GM23338 (cell line): ENCODE measurements around the gene EEF2. TPM values are rescaled to one million over a fixed set of nuclear protein-coding genes. Genes with fewer than 3 reads are reported as not detected.

Source experiments
- ATAC-seq: fragments of 200-7000 bp; cut with Tn5 transposase; 3 replicates; pipeline ENCODE4 v1.9.1; 2020
- DNase-seq: peaks from one replicate; pipeline ENCODE4 v3.0.0-alpha.2; 2015; ENCODE audit warnings: low spot score
- H2AFZ ChIP-seq: fragments of 200-600 bp; sonication (generic); 2 replicates; pipeline ENCODE4 v1.8.0; 2016; ENCODE audit warnings: antibody characterized with exemption, mild to moderate bottlenecking, moderate library complexity
- H3F3A ChIP-seq: fragments of 200-600 bp; sonication (generic); replicated peaks from 2 replicates; pipeline ENCODE4 v1.8.0; 2017; ENCODE audit warnings: antibody characterized with exemption, mixed run types, low read depth
- H3K27ac ChIP-seq: fragments of 200-600 bp; sonication (generic); 2 replicates; pipeline ENCODE4 v1.6.1; 2016; ENCODE audit warnings: low read depth
- H3K27me3 ChIP-seq: fragments of 200-600 bp; sonication (generic); 2 replicates; pipeline ENCODE4 v1.8.0; 2016; ENCODE audit warnings: mild to moderate bottlenecking, mixed run types, moderate library complexity; ENCODE audit not compliant: insufficient read depth
- H3K36me3 ChIP-seq: fragments of 200-600 bp; sonication (generic); 2 replicates; pipeline ENCODE4 v1.8.0; 2016; ENCODE audit warnings: mild to moderate bottlenecking; ENCODE audit not compliant: insufficient read depth
- H3K4me1 ChIP-seq: fragments of 200-600 bp; sonication (generic); 2 replicates; pipeline ENCODE4 v1.8.0; 2016; ENCODE audit warnings: mild to moderate bottlenecking, moderate library complexity; ENCODE audit not compliant: insufficient read depth
- H3K4me2 ChIP-seq: fragments of 200-600 bp; sonication (generic); 2 replicates; pipeline ENCODE4 v1.7.1; 2017; ENCODE audit warnings: mixed run types
- H3K4me3 ChIP-seq: fragments of 200-600 bp; sonication (generic); 2 replicates; pipeline ENCODE4 v1.6.1; 2016; ENCODE audit warnings: mixed run types
- H3K79me2 ChIP-seq: fragments of 200-600 bp; sonication (generic); replicated peaks from 2 replicates; pipeline ENCODE4 v1.8.0; 2017; ENCODE audit warnings: mild to moderate bottlenecking; ENCODE audit not compliant: insufficient read depth
- H3K9me2 ChIP-seq: fragments of 200-600 bp; sonication (generic); 2 replicates; pipeline ENCODE4 v1.8.0; 2017; ENCODE audit not compliant: insufficient read depth
- H4K20me1 ChIP-seq: fragments of 200-600 bp; sonication (generic); replicated peaks from 2 replicates; pipeline ENCODE4 v1.8.0; 2017; ENCODE audit warnings: mild to moderate bottlenecking; ENCODE audit not compliant: insufficient read depth
- H3K27ac Mint-ChIP-seq: 2 replicates; pipeline ENCODE4 v1.8.0; 2020; ENCODE audit warnings: inconsistent platforms, mild to moderate bottlenecking, moderate library complexity, mixed read lengths
- H3K27me3 Mint-ChIP-seq: 3 replicates; pipeline ENCODE4 v1.8.0; 2022; ENCODE audit warnings: low read depth, mild to moderate bottlenecking, moderate library complexity, mixed read lengths, inconsistent platforms; ENCODE audit not compliant: insufficient read depth, poor library complexity
- H3K36me3 Mint-ChIP-seq: 3 replicates; pipeline ENCODE4 v1.8.0; 2021; ENCODE audit warnings: low read depth, mild to moderate bottlenecking, inconsistent platforms, moderate library complexity, mixed read lengths
- H3K4me1 Mint-ChIP-seq: 3 replicates; pipeline ENCODE4 v1.8.0; 2020; ENCODE audit warnings: mild to moderate bottlenecking, inconsistent platforms, mixed read lengths
- H3K4me3 Mint-ChIP-seq: 3 replicates; pipeline ENCODE4 v1.8.0; 2021; ENCODE audit warnings: moderate library complexity, mild to moderate bottlenecking, inconsistent platforms, mixed read lengths
- H3K9me3 Mint-ChIP-seq: 3 replicates; pipeline ENCODE4 v1.8.0; 2020; ENCODE audit warnings: moderate library complexity, mild to moderate bottlenecking, inconsistent platforms, mixed read lengths
- CREB1 ChIP-seq: fragments of 250-450 bp; sonication (Bioruptor Pico); IDR thresholded peaks from 2 replicates; pipeline ENCODE4 v1.5.0; 2020; ENCODE audit warnings: low read depth, mild to moderate bottlenecking, moderate library complexity
- EZH2 ChIP-seq: fragments of 200-600 bp; sonication (generic); IDR thresholded peaks from one replicate; pipeline ENCODE4 v1.8.0; 2017; ENCODE audit warnings: antibody characterized with exemption, mild to moderate bottlenecking, low read depth; ENCODE audit not compliant: unreplicated experiment
- STAT1 ChIP-seq: IDR thresholded peaks from one replicate; pipeline ENCODE4 v1.6.1; 2016; ENCODE audit warnings: antibody characterized with exemption; ENCODE audit not compliant: unreplicated experiment
- polyA plus RNA-seq: library from polyadenylated mRNA; unstranded; fragments of >200 nt; fragmentation: Nextera tagmentation; extraction: Ambion mirVana; gene quantifications from 2 replicates; pipeline ENCODE4 v1.2.1, GENCODE V29; 2016
- total RNA-seq: library from RNA; depleted of rRNA; stranded (reverse); fragments of >200 nt; shearing (Covaris generic); gene quantifications from 2 replicates; pipeline ENCODE4 v1.2.3, GENCODE V29; 2014
- TF ChIP-seq, protein P1 (sequence below): fragments of 250-450 bp; sonication (Bioruptor Pico); IDR thresholded peaks from 2 replicates; pipeline ENCODE4 v1.5.0; 2020; ENCODE audit warnings: mild to moderate bottlenecking, moderate library complexity
- TF ChIP-seq, protein P2 (sequence below), 2 experiments: fragments of 200-600 bp in 1 of 2; sonication (generic) in 1 of 2; conservative IDR thresholded peaks; 2 replicates each; pipeline versions ENCODE4 v1.5.1 to v1.6.1; 2016 to 2017; ENCODE audit warnings: antibody characterized with exemption in 2 of 2, low read depth in 2 of 2, mild to moderate bottlenecking in 2 of 2, moderate library complexity in 1 of 2

Gene EEF2
- total and polyA plus RNA-seq, 2 experiments from 2014 or later = 772 to 2,987 TPM

DNA sequence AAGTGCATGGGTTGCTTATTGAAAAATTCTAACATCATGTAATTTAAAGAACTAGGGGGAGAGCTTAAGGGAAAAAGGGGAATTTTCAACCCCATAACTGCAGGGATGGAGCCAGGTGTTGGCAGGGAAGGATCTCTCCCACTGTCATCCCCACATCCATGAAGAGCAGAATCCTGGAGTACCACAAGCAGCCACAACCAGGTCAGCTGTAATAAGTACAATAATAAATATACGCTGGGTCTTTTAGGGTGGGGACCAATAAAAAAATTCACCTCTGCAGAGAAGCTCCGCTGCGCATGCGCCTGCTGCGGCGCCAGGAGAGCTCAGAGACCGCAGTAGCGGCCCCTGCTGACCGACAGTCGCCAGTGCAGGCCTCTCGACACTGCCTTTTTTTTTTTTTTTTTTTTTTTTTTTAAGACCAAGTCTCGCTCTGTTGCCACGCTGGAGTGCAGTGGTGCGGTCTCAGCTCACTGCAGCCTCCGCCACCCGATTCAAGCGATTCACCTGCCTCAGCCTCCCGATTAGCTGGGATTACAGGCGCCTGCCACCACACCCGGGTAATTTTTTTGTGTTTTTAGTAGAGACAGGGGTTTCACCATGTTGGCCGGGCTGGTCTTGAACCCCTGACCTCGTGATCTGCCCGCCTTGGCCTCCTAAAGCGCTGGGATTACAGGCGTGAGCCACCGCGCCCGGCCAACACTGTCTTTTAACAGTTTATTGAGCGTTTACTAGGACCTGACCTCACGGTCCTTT, 2.5 kb upstream of the EEF2 start:
- DNase-seq = peak; percentile 84
- 0 out of 2 replicates have a peak, but pooled peaks cover 3% of the 10 kb centered on the region for H3K9me2 ChIP-seq
- H3K4me1 ChIP-seq = peaks cover 20% of the 10 kb centered on the region
- peaks cover 25% of the 10 kb centered on the region for H3F3A ChIP-seq
- peaks cover 21% of the 10 kb centered on the region for H4K20me1 ChIP-seq
- peak overlapping the region; percentile 100 for H3K4me3 ChIP-seq
- TF ChIP-seq, protein P1, sequence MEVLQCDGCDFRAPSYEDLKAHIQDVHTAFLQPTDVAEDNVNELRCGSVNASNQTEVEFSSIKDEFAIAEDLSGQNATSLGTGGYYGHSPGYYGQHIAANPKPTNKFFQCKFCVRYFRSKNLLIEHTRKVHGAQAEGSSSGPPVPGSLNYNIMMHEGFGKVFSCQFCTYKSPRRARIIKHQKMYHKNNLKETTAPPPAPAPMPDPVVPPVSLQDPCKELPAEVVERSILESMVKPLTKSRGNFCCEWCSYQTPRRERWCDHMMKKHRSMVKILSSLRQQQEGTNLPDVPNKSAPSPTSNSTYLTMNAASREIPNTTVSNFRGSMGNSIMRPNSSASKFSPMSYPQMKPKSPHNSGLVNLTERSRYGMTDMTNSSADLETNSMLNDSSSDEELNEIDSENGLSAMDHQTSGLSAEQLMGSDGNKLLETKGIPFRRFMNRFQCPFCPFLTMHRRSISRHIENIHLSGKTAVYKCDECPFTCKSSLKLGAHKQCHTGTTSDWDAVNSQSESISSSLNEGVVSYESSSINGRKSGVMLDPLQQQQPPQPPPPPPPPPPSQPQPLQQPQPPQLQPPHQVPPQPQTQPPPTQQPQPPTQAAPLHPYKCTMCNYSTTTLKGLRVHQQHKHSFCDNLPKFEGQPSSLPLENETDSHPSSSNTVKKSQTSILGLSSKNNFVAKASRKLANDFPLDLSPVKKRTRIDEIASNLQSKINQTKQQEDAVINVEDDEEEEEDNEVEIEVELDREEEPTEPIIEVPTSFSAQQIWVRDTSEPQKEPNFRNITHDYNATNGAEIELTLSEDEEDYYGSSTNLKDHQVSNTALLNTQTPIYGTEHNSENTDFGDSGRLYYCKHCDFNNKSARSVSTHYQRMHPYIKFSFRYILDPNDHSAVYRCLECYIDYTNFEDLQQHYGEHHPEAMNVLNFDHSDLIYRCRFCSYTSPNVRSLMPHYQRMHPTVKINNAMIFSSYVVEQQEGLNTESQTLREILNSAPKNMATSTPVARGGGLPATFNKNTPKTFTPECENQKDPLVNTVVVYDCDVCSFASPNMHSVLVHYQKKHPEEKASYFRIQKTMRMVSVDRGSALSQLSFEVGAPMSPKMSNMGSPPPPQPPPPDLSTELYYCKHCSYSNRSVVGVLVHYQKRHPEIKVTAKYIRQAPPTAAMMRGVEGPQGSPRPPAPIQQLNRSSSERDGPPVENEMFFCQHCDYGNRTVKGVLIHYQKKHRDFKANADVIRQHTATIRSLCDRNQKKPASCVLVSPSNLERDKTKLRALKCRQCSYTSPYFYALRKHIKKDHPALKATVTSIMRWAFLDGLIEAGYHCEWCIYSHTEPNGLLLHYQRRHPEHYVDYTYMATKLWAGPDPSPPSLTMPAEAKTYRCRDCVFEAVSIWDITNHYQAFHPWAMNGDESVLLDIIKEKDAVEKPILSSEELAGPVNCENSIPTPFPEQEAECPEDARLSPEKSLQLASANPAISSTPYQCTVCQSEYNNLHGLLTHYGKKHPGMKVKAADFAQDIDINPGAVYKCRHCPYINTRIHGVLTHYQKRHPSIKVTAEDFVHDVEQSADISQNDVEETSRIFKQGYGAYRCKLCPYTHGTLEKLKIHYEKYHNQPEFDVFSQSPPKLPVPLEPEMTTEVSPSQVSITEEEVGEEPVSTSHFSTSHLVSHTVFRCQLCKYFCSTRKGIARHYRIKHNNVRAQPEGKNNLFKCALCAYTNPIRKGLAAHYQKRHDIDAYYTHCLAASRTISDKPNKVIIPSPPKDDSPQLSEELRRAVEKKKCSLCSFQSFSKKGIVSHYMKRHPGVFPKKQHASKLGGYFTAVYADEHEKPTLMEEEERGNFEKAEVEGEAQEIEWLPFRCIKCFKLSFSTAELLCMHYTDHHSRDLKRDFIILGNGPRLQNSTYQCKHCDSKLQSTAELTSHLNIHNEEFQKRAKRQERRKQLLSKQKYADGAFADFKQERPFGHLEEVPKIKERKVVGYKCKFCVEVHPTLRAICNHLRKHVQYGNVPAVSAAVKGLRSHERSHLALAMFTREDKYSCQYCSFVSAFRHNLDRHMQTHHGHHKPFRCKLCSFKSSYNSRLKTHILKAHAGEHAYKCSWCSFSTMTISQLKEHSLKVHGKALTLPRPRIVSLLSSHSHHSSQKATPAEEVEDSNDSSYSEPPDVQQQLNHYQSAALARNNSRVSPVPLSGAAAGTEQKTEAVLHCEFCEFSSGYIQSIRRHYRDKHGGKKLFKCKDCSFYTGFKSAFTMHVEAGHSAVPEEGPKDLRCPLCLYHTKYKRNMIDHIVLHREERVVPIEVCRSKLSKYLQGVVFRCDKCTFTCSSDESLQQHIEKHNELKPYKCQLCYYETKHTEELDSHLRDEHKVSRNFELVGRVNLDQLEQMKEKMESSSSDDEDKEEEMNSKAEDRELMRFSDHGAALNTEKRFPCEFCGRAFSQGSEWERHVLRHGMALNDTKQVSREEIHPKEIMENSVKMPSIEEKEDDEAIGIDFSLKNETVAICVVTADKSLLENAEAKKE = no peak
- no peak for TF ChIP-seq STAT1
- 0 out of 2 replicates have a peak, but pooled peaks have one; percentile 32 for TF ChIP-seq CREB1
- TF ChIP-seq, protein P2, sequence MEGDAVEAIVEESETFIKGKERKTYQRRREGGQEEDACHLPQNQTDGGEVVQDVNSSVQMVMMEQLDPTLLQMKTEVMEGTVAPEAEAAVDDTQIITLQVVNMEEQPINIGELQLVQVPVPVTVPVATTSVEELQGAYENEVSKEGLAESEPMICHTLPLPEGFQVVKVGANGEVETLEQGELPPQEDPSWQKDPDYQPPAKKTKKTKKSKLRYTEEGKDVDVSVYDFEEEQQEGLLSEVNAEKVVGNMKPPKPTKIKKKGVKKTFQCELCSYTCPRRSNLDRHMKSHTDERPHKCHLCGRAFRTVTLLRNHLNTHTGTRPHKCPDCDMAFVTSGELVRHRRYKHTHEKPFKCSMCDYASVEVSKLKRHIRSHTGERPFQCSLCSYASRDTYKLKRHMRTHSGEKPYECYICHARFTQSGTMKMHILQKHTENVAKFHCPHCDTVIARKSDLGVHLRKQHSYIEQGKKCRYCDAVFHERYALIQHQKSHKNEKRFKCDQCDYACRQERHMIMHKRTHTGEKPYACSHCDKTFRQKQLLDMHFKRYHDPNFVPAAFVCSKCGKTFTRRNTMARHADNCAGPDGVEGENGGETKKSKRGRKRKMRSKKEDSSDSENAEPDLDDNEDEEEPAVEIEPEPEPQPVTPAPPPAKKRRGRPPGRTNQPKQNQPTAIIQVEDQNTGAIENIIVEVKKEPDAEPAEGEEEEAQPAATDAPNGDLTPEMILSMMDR (conservative IDR thresholded peaks at IDR 0.05; ENCODE audit: low read depth in 2 of 2) = peak; percentile 73 to 74
- TF ChIP-seq EZH2 = no peak
- no peak overlapping the region for H3K27ac ChIP-seq
- Mint-ChIP-seq H3K4me1 (peaks cover 32% of the 10 kb centered on the region), H3K36me3 (peaks cover 26% of the 10 kb centered on the region), H3K27me3 (peaks cover 41% of the 10 kb centered on the region), H3K27ac (no peak overlapping the region), H3K9me3 (peaks cover 21% of the 10 kb centered on the region), H3K4me3 (peak overlapping the region; percentile 98)
- H3K4me2 ChIP-seq = peak overlapping the region; percentile 100
- H3K79me2 ChIP-seq = peaks cover 25% of the 10 kb centered on the region
- peaks cover 7% of the 10 kb centered on the region; the same call in 1 of the 2 replicates for H3K27me3 ChIP-seq
- 0 out of 2 replicates have a peak overlapping the region, but pooled peaks have one; percentile 74 for H2AFZ ChIP-seq
- H3K36me3 ChIP-seq = peaks cover 18% of the 10 kb centered on the region
- no peak for ATAC-seq
